ENCODE data around the gene SF1.

SF1 gene

GRCh38 chr11:64744544-64745188, 33.7 kb downstream of the SF1 start:
- DNase-seq: no peak

- no peak for DNase-seq
Observed at GRCh38 chr11:64743591-64744543, 34.5 kb downstream of the SF1 start, which contains the start of gene RASGRP2. Gene RASGRP2, minus strand, starts transcription at chr11:64744142. Its CDS starts 1,276 bp downstream, at chr11:64742866.

- DNase-seq: no peak
Observed at GRCh38 chr11:64742889-64743590, 35.3 kb downstream of the SF1 start.

GRCh38 chr11:64742087-64742888, 36.1 kb downstream of the SF1 start:
- DNase-seq: peak; percentile 7

- no peak for DNase-seq
Observed at GRCh38 chr11:64741375-64742086, 36.8 kb downstream of the SF1 start.

- DNase-seq: no peak
Observed at GRCh38 chr11:64739871-64740270, 38.5 kb downstream of the SF1 start.

- DNase-seq: no peak
Observed at GRCh38 chr11:64736654-64737053, 41.7 kb downstream of the SF1 start.

- DNase-seq: no peak
Observed at GRCh38 chr11:64735725-64736259, 42.5 kb downstream of the SF1 start.

GRCh38 chr11:64734811-64735724, 43.3 kb downstream of the SF1 start:
- DNase-seq: no peak

GRCh38 chr11:64731601-64732000, 46.7 kb downstream of the SF1 start:
- no peak for DNase-seq

GRCh38 chr11:64729851-64730382, 48.4 kb downstream of the SF1 start:
- no peak for DNase-seq

GRCh38 chr11:64728757-64729365, 49.5 kb downstream of the SF1 start:
- no peak for DNase-seq

GRCh38 chr11:64726867-64727530, 51.3 kb downstream of the SF1 start:
- no peak for DNase-seq

- no peak for DNase-seq
Observed at GRCh38 chr11:64726211-64726641, 52.1 kb downstream of the SF1 start.

- no peak for DNase-seq
Observed at GRCh38 chr11:64724863-64725532, 53.3 kb downstream of the SF1 start.

GRCh38 chr11:64723907-64724862, 54.2 kb downstream of the SF1 start:
- no peak for DNase-seq
